ENCODE results near the gene USP9X.

- no peak for TF ChIP-seq POLR2AphosphoS5 (IDR thresholded peaks at IDR 0.05; ENCODE audit: low read depth)
- no peak for TF ChIP-seq CTCF (IDR thresholded peaks at IDR 0.05; ENCODE audit: insufficient read depth, low read length)
- no peak for TF ChIP-seq REST (IDR thresholded peaks at IDR 0.05; ENCODE audit: insufficient replicate concordance, low read depth)
- TF ChIP-seq SPI1 (IDR thresholded peaks at IDR 0.05; ENCODE audit: borderline replicate concordance, low read depth) = no peak
- TF ChIP-seq GABPA (IDR thresholded peaks at IDR 0.05; ENCODE audit: low read depth) = no peak
Measured at GRCh38 chrX:41177297-41177696, 92.1 kb downstream of the USP9X start.

Data from HL-60 (cell line).